ENCODE results near the gene ROCK2.

ROCK2 gene

DNA sequence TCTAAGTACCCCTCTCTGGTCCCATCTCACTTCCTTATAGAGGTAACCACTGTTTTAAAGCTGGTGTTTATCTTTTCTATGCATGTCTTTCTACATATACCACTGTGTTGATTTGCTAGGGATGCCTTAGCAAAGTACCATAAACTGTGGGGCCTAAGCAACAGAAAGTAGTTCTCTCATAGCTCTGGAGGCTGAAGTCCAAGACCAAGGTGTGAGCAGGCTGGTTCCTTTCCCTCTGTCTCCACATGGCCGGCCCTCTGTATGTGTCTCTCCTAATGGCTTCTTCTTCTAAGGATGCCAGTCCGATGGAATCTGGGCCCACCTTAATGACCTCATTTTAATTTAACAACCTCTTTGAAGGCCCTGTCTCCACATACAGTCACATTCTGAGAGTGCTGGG lies 40.8 kb upstream of the ROCK2 start:
- H3K36me3 ChIP-seq, result no peaks in the 10 kb centered on the region
- H3K4me1 ChIP-seq (ENCODE audit: control insufficient read depth in 1 of 2, insufficient read depth in 1 of 2, low read depth in 1 of 2, low read length in 1 of 2), result no peaks in the 10 kb centered on the region
- no peaks in the 10 kb centered on the region for H3K9me3 ChIP-seq
- H3K27me3 ChIP-seq, result no peaks in the 10 kb centered on the region
- TF ChIP-seq, protein P1, sequence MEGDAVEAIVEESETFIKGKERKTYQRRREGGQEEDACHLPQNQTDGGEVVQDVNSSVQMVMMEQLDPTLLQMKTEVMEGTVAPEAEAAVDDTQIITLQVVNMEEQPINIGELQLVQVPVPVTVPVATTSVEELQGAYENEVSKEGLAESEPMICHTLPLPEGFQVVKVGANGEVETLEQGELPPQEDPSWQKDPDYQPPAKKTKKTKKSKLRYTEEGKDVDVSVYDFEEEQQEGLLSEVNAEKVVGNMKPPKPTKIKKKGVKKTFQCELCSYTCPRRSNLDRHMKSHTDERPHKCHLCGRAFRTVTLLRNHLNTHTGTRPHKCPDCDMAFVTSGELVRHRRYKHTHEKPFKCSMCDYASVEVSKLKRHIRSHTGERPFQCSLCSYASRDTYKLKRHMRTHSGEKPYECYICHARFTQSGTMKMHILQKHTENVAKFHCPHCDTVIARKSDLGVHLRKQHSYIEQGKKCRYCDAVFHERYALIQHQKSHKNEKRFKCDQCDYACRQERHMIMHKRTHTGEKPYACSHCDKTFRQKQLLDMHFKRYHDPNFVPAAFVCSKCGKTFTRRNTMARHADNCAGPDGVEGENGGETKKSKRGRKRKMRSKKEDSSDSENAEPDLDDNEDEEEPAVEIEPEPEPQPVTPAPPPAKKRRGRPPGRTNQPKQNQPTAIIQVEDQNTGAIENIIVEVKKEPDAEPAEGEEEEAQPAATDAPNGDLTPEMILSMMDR (IDR thresholded peaks at IDR 0.05), result no peak
- no peak overlapping the region for H3K27ac ChIP-seq
- no peak overlapping the region for H3K4me3 ChIP-seq (ENCODE audit: low read depth in 1 of 2, low read length in 1 of 2)

DNA sequence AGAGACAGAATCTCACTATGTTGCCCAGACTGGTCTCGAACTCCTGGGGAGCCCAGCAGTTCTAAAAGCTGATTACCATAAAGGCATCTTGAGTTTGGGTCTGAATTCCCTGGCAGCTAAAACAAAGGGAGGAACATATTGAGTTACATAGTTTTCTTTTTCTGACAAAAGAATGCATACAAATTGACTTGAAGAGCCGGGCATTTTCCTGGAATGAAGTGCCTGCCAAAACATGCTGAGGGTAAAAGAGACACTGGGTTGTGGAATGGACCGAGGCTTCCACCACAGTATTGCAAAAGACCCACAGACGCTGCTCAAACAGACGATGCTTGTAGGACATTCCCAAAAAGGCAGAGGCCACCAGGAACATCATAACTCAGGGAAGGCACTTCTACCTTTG lies 35.1 kb upstream of the ROCK2 start:
- Histone ChIP-seq H3K4me3 (ENCODE audit: low read depth in 1 of 2, low read length in 1 of 2) (no peak overlapping the region), H3K9me3 (no peaks in the 10 kb centered on the region), H3K36me3 (no peaks in the 10 kb centered on the region), H3K4me1 (ENCODE audit: control insufficient read depth in 1 of 2, insufficient read depth in 1 of 2, low read depth in 1 of 2, low read length in 1 of 2) (no peaks in the 10 kb centered on the region), H3K27me3 (no peaks in the 10 kb centered on the region), H3K27ac (no peak overlapping the region)
- TF ChIP-seq, protein P1 (IDR thresholded peaks at IDR 0.05), result no peak

DNA sequence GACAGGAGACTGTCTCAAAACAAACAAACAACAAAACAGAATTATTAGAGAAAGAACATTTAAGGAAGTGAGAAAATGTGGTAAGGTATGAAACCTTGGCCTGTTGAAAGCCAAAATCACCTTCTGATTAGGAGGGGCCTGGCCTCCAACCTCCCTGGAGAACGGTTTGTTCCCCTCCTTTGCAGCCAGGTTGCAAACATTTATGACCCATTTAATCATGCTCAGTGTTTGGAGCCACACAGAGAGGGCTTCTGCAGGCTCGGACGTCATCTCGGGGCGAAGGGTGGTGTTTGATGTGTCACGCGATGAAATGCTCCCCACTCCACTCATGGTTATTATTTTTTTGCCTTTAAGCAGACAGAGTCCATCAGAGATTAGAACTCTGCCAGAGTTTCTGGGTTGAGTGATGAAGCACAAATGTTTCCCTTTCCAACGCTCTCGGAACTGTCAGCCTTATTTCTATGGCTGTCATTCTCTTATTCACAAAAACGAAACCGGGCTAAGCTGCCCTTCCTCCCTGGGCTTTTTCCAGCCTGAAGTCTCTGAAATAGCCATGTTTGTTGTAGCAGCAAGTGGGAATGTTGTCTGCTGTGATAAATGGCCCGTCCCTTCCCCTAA lies 33.6 kb upstream of the ROCK2 start:
- Histone ChIP-seq H3K4me1 (ENCODE audit: control insufficient read depth in 1 of 2, insufficient read depth in 1 of 2, low read depth in 1 of 2, low read length in 1 of 2) (no peaks in the 10 kb centered on the region), H3K36me3 (no peaks in the 10 kb centered on the region), H3K27me3 (no peaks in the 10 kb centered on the region), H3K9me3 (no peaks in the 10 kb centered on the region), H3K27ac (no peak overlapping the region), H3K4me3 (ENCODE audit: low read depth in 1 of 2, low read length in 1 of 2) (no peak overlapping the region)
- TF ChIP-seq, protein P1 (IDR thresholded peaks at IDR 0.05), result no peak

DNA sequence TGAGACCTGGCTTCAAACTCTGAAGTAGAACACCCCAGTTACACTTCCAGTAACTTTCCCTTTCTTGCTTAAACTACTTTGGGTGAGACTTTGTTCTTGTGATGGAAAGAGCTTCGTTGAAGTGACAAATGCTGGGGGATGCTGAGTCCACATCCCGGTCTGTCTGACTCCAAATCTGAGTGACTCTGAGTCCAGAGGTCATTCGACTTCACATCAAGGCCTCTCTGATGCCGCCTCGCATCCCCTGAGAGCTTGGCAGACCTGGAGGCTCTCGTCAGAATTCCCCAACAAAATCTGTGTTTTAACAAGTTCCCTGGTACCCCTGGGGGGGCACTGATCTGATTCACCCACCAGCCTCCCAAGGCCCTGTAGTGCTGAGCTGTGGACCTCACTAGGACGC lies 31.6 kb upstream of the ROCK2 start:
- Histone ChIP-seq H3K4me3 (ENCODE audit: low read depth in 1 of 2, low read length in 1 of 2) (no peak overlapping the region), H3K36me3 (no peaks in the 10 kb centered on the region), H3K27ac (no peak overlapping the region), H3K4me1 (ENCODE audit: control insufficient read depth in 1 of 2, insufficient read depth in 1 of 2, low read depth in 1 of 2, low read length in 1 of 2) (no peaks in the 10 kb centered on the region), H3K9me3 (no peaks in the 10 kb centered on the region), H3K27me3 (no peaks in the 10 kb centered on the region)
- TF ChIP-seq, protein P1 (IDR thresholded peaks at IDR 0.05), result no peak

DNA sequence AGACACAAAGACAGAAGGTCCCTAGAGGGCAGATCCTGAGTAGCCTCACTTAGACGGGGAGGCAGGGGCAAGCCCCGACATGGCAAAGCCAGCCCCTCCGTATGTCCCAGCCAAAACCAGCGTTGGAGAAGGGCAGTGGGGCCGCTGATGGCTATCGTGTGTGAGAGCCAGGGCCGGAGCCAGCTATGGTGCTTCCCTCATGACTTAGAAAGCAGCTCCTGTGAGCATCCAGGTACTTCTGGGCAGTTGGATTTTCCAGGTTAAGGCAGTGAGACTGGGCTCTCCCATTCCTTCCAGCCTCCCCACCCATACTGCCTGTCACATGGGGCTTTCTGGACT lies 31.2 kb upstream of the ROCK2 start:
- TF ChIP-seq, protein P1 (IDR thresholded peaks at IDR 0.05), result no peak
- Histone ChIP-seq H3K9me3 (no peaks in the 10 kb centered on the region), H3K27ac (no peak overlapping the region), H3K36me3 (no peaks in the 10 kb centered on the region), H3K4me3 (ENCODE audit: low read depth in 1 of 2, low read length in 1 of 2) (no peak overlapping the region), H3K4me1 (ENCODE audit: control insufficient read depth in 1 of 2, insufficient read depth in 1 of 2, low read depth in 1 of 2, low read length in 1 of 2) (no peaks in the 10 kb centered on the region), H3K27me3 (no peaks in the 10 kb centered on the region)

Data from neutrophil (primary cell).